Measurements from ENCODE around the gene FAM156A. TPM values are rescaled to one million over a fixed set of nuclear protein-coding genes. Genes with fewer than 3 reads are reported as not detected.

FAM156A gene
- total RNA-seq (2022; extraction: Qiagen RNA extraction) = 14.7 to 20.6 TPM (median 17.5 TPM) in 5 replicates

GRCh38 chrX:52958113-52958959, at the start of gene FAM156A:
Gene FAM156A, minus strand, starts transcription at chrX:52958518. Its CDS starts 9,930 bp downstream, at chrX:52948588.

Other genes with a start within 250 kb of the FAM156A start
- not detected in 5 replicates for gene SSX2B, start 207.3 kb downstream of the FAM156A start, total RNA-seq (2022; extraction: Qiagen RNA extraction)
- not detected in 5 replicates for gene SPANXN5, start 161.1 kb downstream of the FAM156A start, total RNA-seq (2022; extraction: Qiagen RNA extraction)
- gene XAGE5, start 147.2 kb downstream of the FAM156A start, total RNA-seq (2022; extraction: Qiagen RNA extraction) = not detected in 5 replicates
- gene XAGE3, start 90.4 kb downstream of the FAM156A start, total RNA-seq (2022; extraction: Qiagen RNA extraction) = not detected in 5 replicates
- 3.7 to 9.5 TPM (median 7.2 TPM) in 5 replicates for gene FAM156B, start 61.2 kb downstream of the FAM156A start, total RNA-seq (2022; extraction: Qiagen RNA extraction)
- gene GPR173, start 90.3 kb upstream of the FAM156A start, total RNA-seq (2022; extraction: Qiagen RNA extraction) = not detected in 5 replicates
- gene TSPYL2, start 123.8 kb upstream of the FAM156A start, total RNA-seq (2022; extraction: Qiagen RNA extraction) = 23.3 to 36.7 TPM (median 33.6 TPM) in 5 replicates
- 1.2 to 2.1 TPM (median 1.5 TPM) in 5 replicates for gene KANTR, start 135.6 kb upstream of the FAM156A start, total RNA-seq (2022; extraction: Qiagen RNA extraction)